Measurements from ENCODE around the gene RNF208. TPM values are rescaled to one million over a fixed set of nuclear protein-coding genes. Genes with fewer than 3 reads are reported as not detected.

The RNF208 gene
- total and polyA plus RNA-seq, 4 donors, result 0.28 to 7.1 (median 2.6) TPM

GRCh38 chr9:137244486-137245449 is 22.7 kb upstream of the RNF208 start:
- Histone ChIP-seq H3K36me3 (ENCODE audit: control insufficient read depth in 4 of 4, insufficient read depth in 3 of 4, low read depth in 1 of 4, low read length in 3 of 4) (peaks cover 0 to 11% (median 5%) of the 10 kb centered on the region in 4 donors), H3K4me1 (ENCODE audit: control insufficient read depth in 4 of 4, insufficient read depth in 4 of 4, low read length in 3 of 4) (peaks cover 2 to 34% (median 16%) of the 10 kb centered on the region in 4 donors), H3K27ac (ENCODE audit: low read depth in 1 of 2, low read length in 2 of 2) (no peak overlapping the region), H3K9me3 (ENCODE audit: control insufficient read depth in 4 of 4, low read length in 3 of 4) (no peaks in the 10 kb centered on the region), H3K9ac (ENCODE audit: low read depth in 1 of 2, low read length in 2 of 2) (no peak overlapping the region), H3K27me3 (ENCODE audit: control insufficient read depth in 4 of 4, insufficient read depth in 4 of 4, low read length in 3 of 4) (no peaks in the 10 kb centered on the region), H3K4me3 (ENCODE audit: low read depth in 1 of 3, low read length in 3 of 3) (no peak overlapping the region)
- no peak for DNase-seq (ENCODE audit: low spot score)
- TF ChIP-seq SP1 (IDR thresholded peaks at IDR 0.05) (no peak), EGR1 (IDR thresholded peaks at IDR 0.05; ENCODE audit: low read depth in 2 of 2) (no peak), MAX (IDR thresholded peaks at IDR 0.05) (no peak), TAF1 (conservative IDR thresholded peaks at IDR 0.05) (no peak), JUND (IDR thresholded peaks at IDR 0.05) (no peak), CTCF (IDR thresholded peaks at IDR 0.05; ENCODE audit: low read depth, low read length, missing input control) (no peak)
- 81% methylated on average over 36 of the region's 36 CpGs for whole genome bisulfite sequencing

GRCh38 chr9:137243626-137244485 is 21.8 kb upstream of the RNF208 start:
- Histone ChIP-seq H3K27me3 (ENCODE audit: control insufficient read depth in 4 of 4, insufficient read depth in 4 of 4, low read length in 3 of 4) (no peaks in the 10 kb centered on the region), H3K27ac (ENCODE audit: low read depth in 1 of 2, low read length in 2 of 2) (no peak overlapping the region), H3K4me3 (ENCODE audit: low read depth in 1 of 3, low read length in 3 of 3) (no peak overlapping the region), H3K4me1 (ENCODE audit: control insufficient read depth in 4 of 4, insufficient read depth in 4 of 4, low read length in 3 of 4) (peaks cover 2 to 35% (median 16%) of the 10 kb centered on the region in 4 donors), H3K36me3 (ENCODE audit: control insufficient read depth in 4 of 4, insufficient read depth in 3 of 4, low read depth in 1 of 4, low read length in 3 of 4) (peaks cover 0 to 11% (median 5%) of the 10 kb centered on the region in 4 donors), H3K9ac (ENCODE audit: low read depth in 1 of 2, low read length in 2 of 2) (no peak overlapping the region), H3K9me3 (ENCODE audit: control insufficient read depth in 4 of 4, low read length in 3 of 4) (no peaks in the 10 kb centered on the region)
- 76% methylated on average over 15 of the region's 15 CpGs for WGBS
- DNase-seq (ENCODE audit: low spot score), result no peak
- TF ChIP-seq ATF3 (IDR thresholded peaks at IDR 0.05) (no peak), YY1 (IDR thresholded peaks at IDR 0.05) (no peak), MAX (IDR thresholded peaks at IDR 0.05) (no peak), ZBTB33 (IDR thresholded peaks at IDR 0.05) (no peak), TAF1 (conservative IDR thresholded peaks at IDR 0.05) (no peak), FOXA1 (IDR thresholded peaks at IDR 0.05) (no peak), REST (IDR thresholded peaks at IDR 0.05) (no peak), HNF4G (IDR thresholded peaks at IDR 0.05) (no peak), RAD21 (IDR thresholded peaks at IDR 0.05) (no peak), GABPA (IDR thresholded peaks at IDR 0.05 in 1 of 2, conservative IDR thresholded peaks at IDR 0.05 in 1 of 2) (no peak), FOXA2 (IDR thresholded peaks at IDR 0.05) (no peak), JUND (IDR thresholded peaks at IDR 0.05) (no peak), SP1 (IDR thresholded peaks at IDR 0.05) (no peak), CTCF (IDR thresholded peaks at IDR 0.05; ENCODE audit: low read depth, low read length, missing input control) (no peak), EGR1 (IDR thresholded peaks at IDR 0.05; ENCODE audit: low read depth in 2 of 2) (no peak), NR2F2 (IDR thresholded peaks at IDR 0.05) (no peak), HNF4A (conservative IDR thresholded peaks at IDR 0.05) (no peak), RXRA (IDR thresholded peaks at IDR 0.05) (no peak)
